Natural killer cell (primary cell): ENCODE results near the gene CMTM4. TPM values are rescaled to one million over a fixed set of nuclear protein-coding genes. Genes with fewer than 3 reads are reported as not detected.

Experiments used
- ATAC-seq, 3 donors: fragments of 150-1000 bp in 2 of 3; fragments of 200-7000 bp in 1 of 3; cut with Tn5 transposase; 1 replicate in 1 of 3; 2 replicates in 2 of 3; pipeline ENCODE4 v1.10.0; 2021; ENCODE audit warnings: mild to moderate bottlenecking in 2 of 3, moderate library complexity in 2 of 3
- DNase-seq, 2 donors: peaks; one replicate each; pipeline versions ENCODE4 v3.0.0 to v3.0.0-alpha.2; 2013 to 2021; ENCODE audit warnings: mixed read lengths in 1 of 2
- H3K27ac ChIP-seq: one replicate; pipeline ENCODE4 v1.5.1; 2013; ENCODE audit warnings: mild to moderate bottlenecking, low read length
- H3K27me3 ChIP-seq: one replicate; pipeline ENCODE4 v1.6.1; 2013; ENCODE audit warnings: low read length; ENCODE audit not compliant: control insufficient read depth, insufficient read depth
- H3K36me3 ChIP-seq: one replicate; pipeline ENCODE4 v1.6.1; 2013; ENCODE audit warnings: low read length; ENCODE audit not compliant: control insufficient read depth, insufficient read depth
- H3K4me1 ChIP-seq: one replicate; pipeline ENCODE4 v1.6.1; 2013; ENCODE audit warnings: low read length; ENCODE audit not compliant: control insufficient read depth, insufficient read depth
- H3K4me3 ChIP-seq: one replicate; pipeline ENCODE4 v1.5.1; 2013; ENCODE audit warnings: low read length
- H3K9me3 ChIP-seq: one replicate; pipeline ENCODE4 v1.6.1; 2013; ENCODE audit warnings: low read length; ENCODE audit not compliant: control insufficient read depth, insufficient read depth
- H3K27ac Mint-ChIP-seq, 2 donors: one replicate each; pipeline ENCODE4 v1.8.0; 2022; ENCODE audit warnings: mild to moderate bottlenecking in 2 of 2, mixed read lengths in 2 of 2, moderate library complexity in 1 of 2
- H3K27me3 Mint-ChIP-seq, 2 donors: one replicate each; pipeline ENCODE4 v1.8.0; 2022; ENCODE audit warnings: low read depth in 2 of 2, mixed read lengths in 2 of 2
- H3K36me3 Mint-ChIP-seq: one replicate; pipeline ENCODE4 v1.8.0; 2022; ENCODE audit warnings: mixed read lengths
- H3K4me1 Mint-ChIP-seq, 2 donors: one replicate each; pipeline ENCODE4 v1.8.0; 2022; ENCODE audit warnings: mixed read lengths in 2 of 2
- H3K4me3 Mint-ChIP-seq: one replicate; pipeline ENCODE4 v1.8.0; 2022; ENCODE audit warnings: mild to moderate bottlenecking, moderate library complexity, mixed read lengths
- H3K9me3 Mint-ChIP-seq, 2 donors: one replicate each; pipeline ENCODE4 v1.8.0; 2022; ENCODE audit warnings: mixed read lengths in 2 of 2
- CTCF ChIP-seq: fragments of 200-600 bp; IDR thresholded peaks from one replicate; pipeline ENCODE4 v1.8.0; 2022; ENCODE audit warnings: antibody characterized with exemption
- WGBS: methylation state at CpG from one replicate; pipeline ENCODE4 v1.1.7; 2013; ENCODE audit warnings: missing lambda C conversion rate; ENCODE audit not compliant: insufficient coverage; 5-methylcytosine and 5-hydroxymethylcytosine counted together
- intact Hi-C: fragments of 100-400 bp; cut with micrococcal nuclease; formaldehyde crosslinking; loops from one replicate; pipeline ENCODE4 v1.14.2; 2022
- total RNA-seq, 4 donors: library from RNA; stranded (reverse); fragments of 120-200 nt in 1 of 4; gene quantifications; one replicate each; pipeline versions ENCODE4 v1.2.3 to v1.2.4, GENCODE V29; 2013 to 2022

The CMTM4 gene
- total RNA-seq, 3 donors from 2014 or later (not counting 1 experiment from before 2014, with no cell fraction given): 0.61 to 1.4 (median 0.85) TPM

GRCh38 chr16:66588981-66589713 is 107.4 kb downstream of the CMTM4 start:
- Mint-ChIP-seq H3K4me1 (peaks cover 16 to 17% of the 10 kb centered on the region in 2 donors), H3K36me3 (no peaks in the 10 kb centered on the region), H3K27ac (peak overlapping the region; percentile 19 to 63), H3K27me3 (peaks cover 0 to 2% of the 10 kb centered on the region in 2 donors), H3K4me3 (peak overlapping the region; percentile 77), H3K9me3 (no peaks in the 10 kb centered on the region)
- no peak overlapping the region for H3K27ac ChIP-seq
- no peaks in the 10 kb centered on the region for H3K27me3 ChIP-seq
- H3K36me3 ChIP-seq: no peaks in the 10 kb centered on the region
- peak; percentile 60 to 82 for DNase-seq
- 67% methylated on average over 8 of the region's 8 CpGs for WGBS
- no peaks in the 10 kb centered on the region for H3K9me3 ChIP-seq
- no peak overlapping the region for H3K4me3 ChIP-seq
- intact Hi-C loops: loop anchor here (1.0 to 5.0 kb wide), 3 partner anchors 72 to 183 kb away; no protein-coding TSS in a partner anchor
- ATAC-seq: peak; percentile 98 to 100 (median 99)
- H3K4me1 ChIP-seq: peaks cover 15% of the 10 kb centered on the region
- peak; percentile 86 for TF ChIP-seq CTCF

GRCh38 chr16:66587881-66588600 is 108.5 kb downstream of the CMTM4 start:
- DNase-seq (no peak), ATAC-seq (no peak)
- WGBS: 61% methylated on average over 6 of the region's 7 CpGs
- Mint-ChIP-seq H3K27ac (no peak overlapping the region), H3K36me3 (no peaks in the 10 kb centered on the region), H3K4me3 (no peak overlapping the region), H3K4me1 (peaks cover 16 to 17% of the 10 kb centered on the region in 2 donors), H3K27me3 (peaks cover 0 to 2% of the 10 kb centered on the region in 2 donors), H3K9me3 (no peaks in the 10 kb centered on the region)
- no peak overlapping the region for H3K4me3 ChIP-seq
- H3K4me1 ChIP-seq: peaks cover 15% of the 10 kb centered on the region
- H3K36me3 ChIP-seq: no peaks in the 10 kb centered on the region
- TF ChIP-seq CTCF: no peak
- H3K27ac ChIP-seq: no peak overlapping the region
- no peaks in the 10 kb centered on the region for H3K9me3 ChIP-seq
- H3K27me3 ChIP-seq: no peaks in the 10 kb centered on the region
- intact Hi-C loops: loop anchor here (5.0 kb wide), 1 partner anchor 71 kb away; no protein-coding TSS in a partner anchor

- Mint-ChIP-seq H3K36me3 (no peaks in the 10 kb centered on the region), H3K27me3 (peaks cover 0 to 8% of the 10 kb centered on the region in 2 donors), H3K4me1 (peaks cover 14% of the 10 kb centered on the region in 2 donors), H3K4me3 (no peak overlapping the region), H3K9me3 (no peaks in the 10 kb centered on the region), H3K27ac (no peak overlapping the region)
- peaks cover 15% of the 10 kb centered on the region for H3K4me1 ChIP-seq
- no peak for ATAC-seq
- no peak for DNase-seq
- no peak overlapping the region for H3K4me3 ChIP-seq
- no peak for TF ChIP-seq CTCF
- intact Hi-C loops: loop anchor here (5.0 kb wide), 1 partner anchor 68 kb away; no protein-coding TSS in a partner anchor
- WGBS: 62% methylated on average over 10 of the region's 10 CpGs
- H3K27ac ChIP-seq: no peak overlapping the region
- no peaks in the 10 kb centered on the region for H3K27me3 ChIP-seq
- H3K36me3 ChIP-seq: no peaks in the 10 kb centered on the region
- H3K9me3 ChIP-seq: no peaks in the 10 kb centered on the region
Observed at GRCh38 chr16:66585481-66586239, 110.9 kb downstream of the CMTM4 start.
